NCI-H187 treated with DMSO at 0.1 percent for 48 hours (cell line): ENCODE results near the gene TAF1D.
"Not testable (repeated sequence)": the region's sequence is repeated elsewhere in the genome, so short reads cannot be mapped to it uniquely, and the experiment has no call there.

ENCODE experiments used
- DNase-seq: peaks from one replicate; lab custom pipeline; 2025; lab: John Stamatoyannopoulos, UW

Gene TAF1D

DNA sequence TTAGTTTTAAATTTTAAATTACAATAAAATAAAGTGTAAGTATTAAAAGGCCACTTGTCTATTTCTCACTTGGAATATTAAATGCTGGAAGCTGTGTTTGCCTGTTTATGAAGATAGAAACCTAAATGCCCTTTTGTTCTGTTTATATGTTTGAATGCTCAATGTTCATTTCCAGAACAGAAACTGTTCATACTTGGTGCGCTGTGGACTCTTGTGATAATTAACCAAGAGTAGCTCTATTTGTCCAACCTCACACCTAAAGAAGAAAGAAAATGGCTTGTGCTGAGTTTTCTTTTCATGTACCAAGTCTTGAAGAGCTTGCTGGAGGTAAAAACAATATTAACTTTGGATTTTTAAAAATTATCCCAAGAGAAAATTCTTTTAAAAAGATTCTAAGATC, 5.8 kb upstream of the TAF1D start:
- DNase-seq: no peak

DNA sequence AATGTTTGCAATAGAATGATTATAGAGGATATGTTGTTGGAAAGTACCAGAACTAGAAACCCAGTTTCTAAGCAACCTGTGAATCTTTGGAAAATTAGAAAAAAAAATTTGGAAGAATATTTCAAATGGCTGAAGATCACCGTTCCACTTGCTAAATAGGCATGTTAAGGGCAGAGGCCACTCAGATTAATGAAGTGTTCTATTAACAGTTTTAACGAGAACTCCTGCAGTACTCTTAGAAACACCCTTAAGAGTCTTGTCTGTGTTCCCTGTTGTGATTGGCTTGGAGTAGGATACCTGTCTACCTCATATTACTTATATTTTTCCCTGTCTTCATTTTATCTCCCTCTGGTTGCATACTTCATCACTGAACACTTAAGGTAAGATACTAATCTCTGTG, 4.8 kb upstream of the TAF1D start:
- no peak for DNase-seq

DNA sequence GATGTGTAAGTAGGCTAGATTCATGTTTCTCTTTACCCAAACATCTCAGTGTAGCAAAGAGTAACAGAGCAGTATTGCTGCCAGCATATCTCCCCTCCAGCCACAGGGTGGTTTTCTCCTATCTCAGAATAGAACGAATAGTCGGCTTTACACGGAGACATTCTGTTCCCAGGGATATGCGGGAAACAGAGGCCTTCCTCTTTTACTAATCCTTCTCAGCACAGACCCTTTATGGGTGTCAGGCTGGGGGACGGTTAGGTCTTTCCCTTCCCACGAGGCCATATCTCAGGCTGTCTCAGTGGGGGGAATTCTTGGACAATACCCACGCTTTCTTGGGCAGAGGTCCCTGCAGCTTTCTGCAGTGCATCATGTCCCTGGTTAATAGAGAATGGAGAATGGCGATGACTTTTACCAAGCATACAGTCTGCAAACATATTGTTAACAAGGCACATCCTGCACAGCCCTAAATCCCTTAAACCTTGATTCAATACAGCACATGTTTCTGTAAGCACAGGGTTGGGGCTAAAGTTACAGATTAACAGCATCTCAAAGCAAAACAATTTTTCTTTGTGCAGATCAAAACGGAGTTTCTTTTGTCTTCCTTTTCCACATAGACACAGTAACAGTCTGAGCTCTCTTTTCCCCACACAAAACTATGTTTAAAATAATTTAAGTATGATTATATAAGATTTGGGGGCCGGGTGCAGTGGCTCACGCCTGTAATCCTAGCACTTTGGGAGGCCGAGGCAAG, 3.9 kb upstream of the TAF1D start:
- not testable (repeated sequence) for DNase-seq

DNA sequence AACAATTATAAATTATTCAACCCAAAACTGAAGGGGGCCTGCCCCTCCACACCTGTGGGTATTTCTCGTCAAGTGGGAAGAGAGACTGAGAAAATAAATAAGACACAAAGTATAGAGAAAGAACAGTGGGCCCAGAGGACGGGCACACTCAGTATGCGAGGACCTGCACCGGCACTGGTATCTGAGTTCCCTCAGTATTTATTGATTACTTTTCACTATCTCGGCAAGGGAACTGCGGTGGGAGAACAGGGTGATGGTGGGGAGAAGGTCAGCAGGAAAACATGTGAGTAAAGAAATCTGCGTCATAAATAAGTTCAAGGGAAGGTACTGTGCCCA, 3.3 kb upstream of the TAF1D start:
- DNase-seq: no peak

DNA sequence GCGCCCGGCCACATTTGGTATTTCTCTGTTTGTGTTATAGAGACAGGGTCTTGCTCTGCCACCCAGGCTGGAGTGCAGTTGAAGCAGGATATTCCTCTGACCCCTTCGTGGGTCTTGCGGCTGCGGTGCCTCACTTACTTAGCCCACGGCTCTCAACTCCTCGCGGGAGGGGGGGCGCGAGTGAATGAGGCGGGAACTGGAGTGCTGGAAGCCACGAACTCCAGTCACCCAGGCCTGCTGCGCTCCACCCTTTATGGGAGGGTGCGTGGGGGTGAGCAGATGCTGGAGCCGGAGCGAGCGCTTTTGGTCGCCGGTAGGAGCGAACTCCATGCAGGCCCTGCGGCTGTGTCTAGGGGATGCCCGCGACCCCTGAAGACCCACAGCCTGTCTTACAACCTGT, 2.0 kb upstream of the TAF1D start:
- DNase-seq: no peak

DNA sequence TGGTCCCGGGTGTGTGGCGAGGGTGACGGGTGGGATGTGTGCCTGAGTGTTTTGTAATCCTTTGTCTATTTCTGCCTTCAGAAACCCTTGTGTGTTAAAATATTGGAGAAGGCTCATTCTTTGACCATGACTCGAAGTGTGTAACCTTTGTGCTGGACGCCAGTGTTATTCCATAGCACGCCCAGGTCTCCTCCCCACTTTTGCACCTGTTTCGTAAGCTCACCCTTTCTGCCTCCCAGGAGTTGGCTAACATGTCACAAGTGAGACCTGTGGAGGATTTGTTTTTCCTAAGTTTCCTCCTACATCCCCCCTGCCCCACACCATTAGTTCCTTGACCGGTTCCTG, 559 bp upstream of the TAF1D start:
- no peak for DNase-seq

DNA sequence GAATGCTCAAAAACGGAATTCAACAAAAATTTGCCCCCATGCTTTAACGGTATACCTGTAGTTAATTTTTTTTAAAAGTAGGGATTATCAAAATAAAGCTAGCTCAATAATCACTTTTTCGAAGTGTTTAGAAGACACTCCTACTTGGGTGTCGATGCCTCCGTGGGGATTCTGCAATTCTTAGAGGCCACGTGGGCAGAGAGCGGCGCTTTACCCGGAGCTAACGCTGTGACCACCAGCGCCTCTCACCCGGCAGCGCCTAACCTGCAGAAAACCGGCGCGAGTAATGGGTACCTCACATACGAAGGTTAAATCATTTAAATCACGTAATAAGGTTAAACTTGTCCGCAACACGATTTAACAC, 583 bp downstream of the TAF1D start:
- no peak for DNase-seq

DNA sequence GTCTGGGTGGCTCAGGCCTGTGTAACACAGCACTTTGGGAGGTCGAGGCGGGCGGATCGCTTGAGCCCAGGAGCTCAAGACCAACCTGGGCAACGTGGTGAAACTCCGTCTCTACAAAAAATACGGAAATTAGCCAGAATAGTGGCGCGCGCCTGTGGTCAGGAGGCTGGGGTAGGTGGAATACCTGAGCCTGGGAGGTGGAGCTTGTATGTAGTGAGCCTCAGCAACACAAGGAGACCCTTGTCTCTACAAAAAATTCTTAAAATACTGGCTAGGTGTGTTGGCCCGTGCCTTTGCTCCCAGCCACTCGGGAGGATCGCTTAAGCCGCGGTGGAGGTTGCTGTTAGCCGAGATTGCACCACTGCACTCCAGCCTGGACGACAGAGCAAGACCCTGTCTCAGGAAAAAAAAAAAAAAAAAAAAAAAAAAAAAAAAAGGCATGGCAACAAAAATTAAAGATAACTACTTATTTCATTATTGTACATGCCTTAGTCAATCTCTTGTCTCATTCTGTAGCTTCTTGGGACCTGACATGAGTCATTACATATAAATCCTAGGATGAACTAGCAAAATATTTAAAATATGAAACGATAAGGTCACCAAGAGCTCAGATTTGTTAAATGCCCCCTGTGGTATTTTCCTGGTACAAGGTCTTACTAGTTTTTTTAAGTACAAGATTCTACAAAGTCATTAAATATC, 1.1 kb downstream of the TAF1D start:
- DNase-seq: no peak

DNA sequence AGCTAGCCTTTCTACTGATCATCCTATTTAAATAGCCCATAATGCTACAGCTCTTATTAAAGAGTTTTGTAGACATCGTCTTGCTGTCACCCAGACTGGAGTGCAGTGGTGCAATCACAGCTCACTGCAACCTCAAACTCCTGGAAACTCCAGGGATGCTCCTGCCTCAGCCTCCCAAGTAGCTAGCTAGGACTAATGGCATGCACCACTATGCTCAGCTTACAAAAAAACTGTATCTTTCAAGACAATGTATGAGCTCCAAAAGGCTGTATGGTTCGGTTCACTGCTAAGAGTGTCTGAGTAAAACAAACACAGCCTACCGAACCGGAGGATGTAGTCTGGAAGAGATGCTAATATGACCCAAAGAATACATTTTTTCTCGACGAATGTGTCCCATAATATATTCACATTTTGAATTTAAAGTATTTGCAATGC, 2.6 kb downstream of the TAF1D start:
- DNase-seq: no peak

DNA sequence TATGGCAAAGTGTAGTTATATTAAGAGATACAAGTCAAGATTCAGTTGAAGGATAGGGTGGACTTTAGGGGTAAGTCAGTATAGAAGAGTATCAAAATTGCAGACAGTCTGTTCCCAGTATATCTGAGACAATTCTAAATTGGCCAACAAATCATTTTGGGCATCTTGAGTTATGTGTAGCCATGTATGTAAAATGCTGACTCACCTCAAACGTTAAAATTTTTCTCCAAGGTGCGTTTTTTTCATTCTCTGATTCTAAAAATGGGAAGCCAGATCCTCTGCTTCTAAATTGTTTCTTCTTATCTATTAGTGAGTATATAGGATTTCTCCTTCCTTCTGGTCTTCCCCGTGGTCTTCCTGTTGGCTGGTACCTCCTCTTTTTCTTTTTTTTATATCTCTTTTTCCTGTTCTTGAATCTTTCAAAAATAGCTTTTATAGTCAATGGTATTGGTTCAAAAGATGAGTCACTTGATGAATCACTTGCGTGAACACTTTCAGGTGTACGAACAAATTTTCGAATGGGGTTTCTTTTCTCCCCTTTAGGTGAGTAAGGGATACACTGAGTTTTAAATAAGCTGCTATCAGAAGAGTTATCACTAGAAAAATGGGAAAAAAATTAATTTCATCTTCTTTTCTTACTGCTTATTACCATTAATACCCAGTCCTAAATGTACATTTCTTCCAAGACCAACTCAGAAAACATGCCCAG, 3.2 kb downstream of the TAF1D start:
- no peak for DNase-seq

DNA sequence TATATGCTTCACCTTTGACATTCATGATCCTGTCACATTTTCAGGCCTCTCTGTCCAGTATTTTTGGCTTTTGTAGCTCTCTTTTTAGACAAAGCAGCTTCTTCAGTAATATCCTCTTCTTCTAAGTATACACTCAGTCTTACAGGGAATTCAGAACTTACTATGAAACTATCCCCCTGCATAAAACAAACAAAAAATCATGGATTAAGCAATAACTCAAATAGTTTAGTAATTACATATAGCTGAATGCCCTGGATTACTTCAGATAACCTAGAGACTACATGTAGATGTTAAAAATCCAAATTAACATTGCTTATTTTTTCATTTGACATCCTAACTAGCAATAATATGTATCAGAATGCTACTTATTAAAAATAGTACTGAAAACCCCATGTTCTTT, 5.2 kb downstream of the TAF1D start:
- no peak for DNase-seq

DNA sequence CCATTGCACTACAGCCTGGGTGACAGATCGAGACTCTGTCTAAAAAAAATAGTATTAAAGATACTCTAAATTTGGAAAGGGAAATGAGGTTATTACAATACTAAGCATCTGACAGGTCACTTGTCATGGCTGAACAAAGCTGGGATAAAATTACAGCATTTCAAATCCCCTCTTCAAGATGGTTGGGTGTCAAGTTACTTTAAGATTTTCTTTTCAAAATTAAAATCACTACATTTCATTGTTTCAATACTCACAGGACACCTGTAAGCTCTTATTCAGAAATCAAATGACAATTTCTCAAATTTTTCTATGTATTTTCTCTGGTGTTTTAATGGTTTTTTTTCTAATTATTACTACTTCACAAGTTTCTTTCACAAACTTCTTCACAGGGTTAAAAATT, 5.7 kb downstream of the TAF1D start:
- no peak for DNase-seq

DNA sequence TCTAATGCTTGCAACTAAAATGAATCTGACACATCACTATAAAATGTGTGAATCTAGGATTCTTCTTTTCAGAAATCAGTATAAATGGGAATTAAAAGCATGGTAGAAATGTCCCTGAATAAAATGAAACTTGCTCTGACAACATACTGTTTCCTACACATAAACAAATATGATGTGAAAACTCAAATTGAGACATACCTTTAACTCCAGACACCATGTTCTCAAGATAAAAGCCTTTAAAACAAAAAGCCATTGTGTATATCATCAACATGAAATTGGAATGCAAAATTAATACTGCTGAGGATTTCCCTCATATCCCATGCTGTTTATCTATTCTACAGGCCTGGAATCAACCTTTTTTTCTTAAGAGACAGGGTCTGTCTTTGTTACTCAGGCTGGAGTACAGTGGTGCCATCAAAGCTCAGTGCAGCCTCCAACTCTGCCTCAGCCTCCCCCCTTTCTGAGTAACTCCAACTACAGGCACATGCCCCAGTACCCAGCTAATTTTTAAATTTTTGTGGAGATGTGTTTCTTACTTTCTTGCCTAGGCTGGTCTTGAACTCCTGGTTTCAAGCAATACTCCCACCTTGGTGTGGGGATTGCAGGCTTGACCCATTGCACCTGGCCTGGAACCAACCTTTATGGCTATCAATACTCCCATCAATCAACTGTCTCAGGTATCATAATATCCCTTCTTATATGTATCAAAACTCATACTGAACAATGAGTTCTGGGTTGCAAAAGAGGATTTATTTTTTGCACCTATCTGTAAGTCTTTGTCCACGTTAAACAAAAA, 6.7 kb downstream of the TAF1D start:
- DNase-seq: no peak

DNA sequence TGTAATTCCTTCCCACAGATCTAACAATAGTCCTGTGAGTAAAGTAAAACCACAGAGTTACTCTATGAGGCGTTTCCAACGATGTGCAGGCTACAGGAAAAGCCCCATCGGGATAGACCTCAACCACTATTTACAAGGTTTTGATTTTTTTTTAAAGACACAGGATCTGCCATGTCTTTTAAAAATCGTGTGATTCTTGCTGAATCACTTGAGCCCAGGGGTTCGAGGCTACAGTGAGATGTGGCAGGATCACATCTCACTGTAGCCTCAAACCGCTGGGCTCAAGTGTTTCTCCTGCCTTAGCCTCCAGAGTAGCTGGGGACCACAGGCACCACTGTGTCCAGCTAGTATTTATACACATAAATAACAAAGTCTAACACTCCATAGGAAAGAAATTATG, 7.8 kb downstream of the TAF1D start:
- no peak for DNase-seq

DNA sequence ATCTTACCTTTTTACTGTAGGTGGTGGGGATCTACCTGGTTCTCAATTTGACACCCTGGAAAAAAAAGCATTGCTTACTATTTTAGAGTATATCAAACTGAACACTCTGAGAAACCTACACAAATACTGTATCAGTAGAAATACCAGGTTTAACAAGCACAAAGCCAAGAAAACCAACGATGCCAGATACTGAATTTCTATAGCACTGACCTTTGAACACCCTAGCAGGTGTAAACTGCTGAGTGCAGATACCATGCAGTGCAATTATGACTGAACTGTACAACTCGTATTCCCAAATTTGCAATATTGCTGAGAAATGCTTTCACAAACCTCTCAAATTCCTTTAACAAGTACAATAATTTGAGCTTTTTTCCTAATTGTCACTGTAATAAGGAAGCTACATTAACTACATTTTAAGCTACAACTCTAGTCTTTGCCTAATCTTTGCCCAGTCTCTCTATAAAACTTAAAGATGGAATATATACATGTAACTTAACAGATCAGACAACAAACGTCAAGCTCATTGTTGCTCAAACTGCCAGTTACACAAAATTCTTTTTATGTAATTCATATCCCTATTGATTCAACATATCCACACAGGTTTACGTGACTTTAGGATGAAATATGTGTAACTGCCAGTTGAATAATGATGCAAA, 8.9 kb downstream of the TAF1D start:
- DNase-seq: no peak

DNA sequence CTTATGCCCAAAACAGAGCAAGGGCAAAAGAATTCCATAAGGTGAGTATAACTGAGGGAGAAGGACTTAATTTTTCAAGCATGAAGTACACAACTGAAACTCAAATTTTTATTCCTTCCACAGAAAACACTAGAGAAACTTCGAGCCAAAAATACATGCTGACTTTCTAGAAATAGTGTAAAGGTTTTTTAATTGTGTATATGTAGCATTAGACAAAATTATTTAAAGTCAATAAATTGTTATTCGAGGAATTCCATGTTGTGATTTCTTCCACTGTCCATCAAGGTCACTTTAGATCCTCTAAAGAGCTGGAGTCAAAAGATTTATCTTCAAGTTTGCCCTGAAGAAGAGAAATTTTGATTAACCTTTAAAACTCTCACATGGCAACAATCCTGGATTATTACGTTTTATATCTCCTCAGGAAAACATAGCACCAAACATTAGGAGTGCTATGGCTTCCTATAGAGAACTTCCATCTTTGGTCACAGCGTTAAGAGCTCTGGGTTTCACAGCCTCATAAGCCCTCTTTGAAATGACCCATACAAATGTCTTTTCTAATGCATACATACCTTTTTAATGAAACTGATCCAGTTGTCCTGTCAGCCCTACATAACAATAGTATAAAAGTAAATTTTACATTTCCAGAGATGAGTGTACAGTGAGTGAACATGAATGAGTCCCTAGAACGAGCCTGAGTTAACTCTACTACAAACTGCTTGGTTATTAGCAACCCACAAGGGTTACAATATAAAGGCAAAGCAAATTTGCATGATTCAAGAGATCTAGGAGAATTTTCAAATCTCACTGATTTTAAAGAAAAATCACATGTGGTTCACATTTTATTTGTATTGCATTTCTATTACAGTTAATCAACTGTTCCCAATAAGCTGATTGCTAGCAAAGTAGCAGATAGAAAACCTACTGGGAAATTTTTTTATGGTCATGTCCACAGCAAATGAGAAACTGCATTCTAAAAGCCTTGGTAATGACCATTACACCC, 10.9 kb downstream of the TAF1D start:
- DNase-seq: no peak

DNA sequence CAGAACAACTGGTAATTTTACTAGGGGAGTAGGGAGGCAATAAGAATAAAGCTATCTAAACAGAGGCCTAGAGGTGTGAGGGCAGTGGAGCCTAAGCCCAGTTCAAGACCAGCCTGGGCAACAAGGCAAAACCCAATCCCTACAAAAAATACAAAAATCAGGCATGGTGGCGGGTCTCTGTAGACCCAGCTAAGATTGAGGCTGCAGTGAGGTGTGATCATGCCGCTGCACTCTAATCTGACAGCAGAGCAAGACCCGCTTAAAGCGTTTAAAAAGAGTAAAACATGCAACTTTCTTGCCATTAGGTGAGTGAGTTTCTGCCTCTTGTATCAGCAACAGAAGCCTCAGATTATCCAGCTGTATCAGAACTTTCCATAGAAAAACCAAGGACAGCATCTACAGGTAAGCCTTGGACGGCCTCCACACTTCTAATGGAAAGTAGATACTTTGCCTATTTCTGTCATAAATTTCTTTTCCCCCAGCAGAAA, 12.1 kb downstream of the TAF1D start:
- DNase-seq: no peak

DNA sequence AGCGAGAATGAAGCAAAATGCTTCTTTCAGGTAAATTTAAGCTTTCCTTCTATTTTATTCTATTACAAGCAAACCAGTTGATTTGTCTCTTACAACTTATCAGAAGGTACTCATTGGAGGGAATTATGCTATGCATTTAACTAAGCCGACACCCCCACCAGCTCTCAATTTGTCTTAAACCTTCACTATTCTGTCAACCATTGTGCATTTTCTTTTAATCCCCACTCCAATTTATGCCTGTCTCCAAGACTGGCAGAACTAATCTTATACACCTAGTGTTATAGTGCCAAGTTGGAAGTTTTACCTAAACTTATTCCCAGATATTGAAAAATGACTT, 12.5 kb downstream of the TAF1D start:
- no peak for DNase-seq

DNA sequence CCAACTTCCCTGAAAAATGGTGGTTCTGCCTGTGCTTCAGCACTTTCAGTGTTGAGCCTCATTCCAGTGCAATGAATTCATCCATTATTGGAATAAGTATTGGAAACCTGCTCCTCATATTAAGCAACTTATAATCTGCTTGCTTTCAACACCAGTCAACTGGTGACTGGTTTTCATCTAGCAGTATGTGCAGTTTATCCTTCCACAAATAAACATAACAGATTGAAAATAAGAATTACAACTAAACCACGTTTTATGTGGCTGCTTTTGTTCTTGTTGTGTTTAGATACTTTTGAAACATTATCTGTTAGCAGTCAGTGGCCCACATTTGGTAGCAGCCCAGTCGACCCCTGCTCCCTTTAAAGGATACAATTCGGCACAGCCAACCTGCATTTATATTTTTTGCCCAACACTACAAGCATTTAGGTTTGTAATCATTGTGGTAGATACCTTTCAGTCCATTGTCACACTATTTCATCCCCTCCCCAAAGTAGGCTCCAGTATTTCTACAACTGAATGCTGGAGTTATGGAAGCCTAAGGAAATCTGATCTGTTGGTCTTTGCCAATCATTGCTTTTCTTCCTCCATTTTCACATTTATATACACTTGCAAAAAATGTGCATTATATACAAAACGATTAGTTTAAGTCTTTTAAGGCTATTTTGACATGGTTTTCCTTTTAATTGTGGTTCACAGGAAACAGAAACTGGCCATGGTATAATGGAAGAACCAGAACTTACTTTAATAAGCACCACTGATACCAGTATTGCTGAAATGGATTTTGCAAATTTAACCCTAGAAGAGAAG, 13.1 kb downstream of the TAF1D start:
- DNase-seq: no peak

DNA sequence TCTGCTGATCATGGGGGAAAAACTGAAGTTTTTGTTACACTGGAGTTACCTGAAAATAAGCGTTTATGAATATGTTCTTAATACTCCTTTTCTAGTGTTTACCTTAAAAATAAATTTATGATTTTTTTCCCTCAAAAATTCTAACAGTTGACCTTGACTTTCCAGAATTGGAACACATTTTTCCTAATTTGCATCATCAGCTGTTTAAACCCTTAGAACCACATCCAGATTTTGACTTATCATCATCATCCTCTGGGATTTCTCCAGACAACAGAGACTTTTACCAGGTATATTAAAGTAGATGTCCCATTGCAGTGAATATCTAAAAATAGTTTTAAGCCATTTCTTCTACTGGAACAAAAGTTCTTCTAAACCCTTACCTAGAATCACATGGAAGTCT, 17.2 kb downstream of the TAF1D start:
- no peak for DNase-seq
